Ishikawa (cell line): Measurements from ENCODE around the gene CRTAC1.

Source experiments
- CEBPB ChIP-seq: IDR thresholded peaks from 2 replicates; pipeline ENCODE4 v1.6.1; 2012
- TAF1 ChIP-seq: IDR thresholded peaks from 2 replicates; pipeline ENCODE4 v1.6.1; 2012; ENCODE audit warnings: low read depth, mild to moderate bottlenecking

DNA sequence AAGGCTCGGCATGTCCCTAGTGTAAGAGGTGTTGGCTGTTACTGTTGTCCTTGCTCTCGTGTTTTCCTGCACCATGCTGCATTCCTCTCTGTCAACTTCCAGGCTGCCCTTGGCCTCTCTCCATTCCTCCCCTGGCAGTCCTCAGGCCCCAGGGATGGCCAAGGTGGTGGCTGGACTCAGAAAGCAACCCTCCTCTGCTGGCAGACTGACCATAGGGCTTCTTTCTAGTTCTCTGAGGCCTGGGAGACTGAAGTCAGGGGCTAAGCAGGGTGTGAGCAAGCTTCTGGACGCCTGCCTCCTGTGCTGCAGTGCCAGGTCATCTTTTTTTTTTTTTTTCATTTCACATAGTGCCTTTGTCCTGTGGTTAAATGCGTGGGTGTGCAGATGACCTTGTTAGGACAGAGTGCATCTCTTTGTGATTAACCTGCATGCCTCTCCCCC lies 108.8 kb downstream of the CRTAC1 start:
- TF ChIP-seq TAF1 (no peak), CEBPB (no peak)
